OCI-LY7 (cell line): ENCODE results near the gene LRBA. TPM values are rescaled to one million over a fixed set of nuclear protein-coding genes. Genes with fewer than 3 reads are reported as not detected.

ENCODE experiments used
- BruUV-seq: library from RNA; stranded (reverse); fragments of 400-500 nt; replicated peaks from 2 replicates; lab custom pipeline; 2021; lab: Mats Ljungman, UMichigan
- CTCF ChIA-PET: fragments of 300-600 bp; sonication (Branson Sonifier 250); formaldehyde crosslinking; loops from one replicate; lab custom pipeline; 2022; ENCODE audit warnings: antibody characterized with exemption; ENCODE audit not compliant: unreplicated experiment; lab: Charles Lee
- POLR2A ChIA-PET: fragments of 300-600 bp; sonication (Branson Sonifier 250); formaldehyde crosslinking; loops from one replicate; lab custom pipeline; 2022; ENCODE audit warnings: antibody characterized with exemption; lab: Charles Lee
- DNase-seq: peaks from one replicate; pipeline ENCODE4 v3.0.0-alpha.2; 2015; ENCODE audit warnings: low spot score
- H2AFZ ChIP-seq: fragments of 200-600 bp; sonication (generic), shearing (Covaris generic); 2 replicates; pipeline ENCODE4 v1.6.1; 2014; ENCODE audit warnings: mild to moderate bottlenecking, antibody characterized with exemption, low read length, moderate library complexity
- H3K27ac ChIP-seq: fragments of 200-600 bp; sonication (generic); 2 replicates; pipeline ENCODE4 v1.5.1; 2014; ENCODE audit warnings: mixed run types, low read depth, mild to moderate bottlenecking, moderate library complexity, low read length, inconsistent platforms; ENCODE audit not compliant: poor library complexity, severe bottlenecking
- H3K36me3 ChIP-seq: fragments of 200-600 bp; sonication (generic); 2 replicates; pipeline ENCODE4 v1.6.1; 2014; ENCODE audit warnings: mild to moderate bottlenecking, antibody characterized with exemption, low read length, moderate library complexity, mixed read lengths; ENCODE audit not compliant: insufficient read depth
- H3K4me1 ChIP-seq: fragments of 200-600 bp; sonication (generic); 2 replicates; pipeline ENCODE4 v1.5.1; 2014; ENCODE audit warnings: mild to moderate bottlenecking, low read length; ENCODE audit not compliant: insufficient read depth, poor library complexity, severe bottlenecking
- H3K4me2 ChIP-seq: fragments of 200-600 bp; sonication (generic); 2 replicates; pipeline ENCODE4 v1.6.1; 2014; ENCODE audit warnings: mild to moderate bottlenecking, low read length
- H3K4me3 ChIP-seq: fragments of 200-600 bp; sonication (generic); 2 replicates; pipeline ENCODE4 v1.5.1; 2014; ENCODE audit warnings: mild to moderate bottlenecking, low read depth, low read length; ENCODE audit not compliant: poor library complexity, severe bottlenecking
- H3K79me2 ChIP-seq: fragments of 200-600 bp; sonication (generic); 2 replicates; pipeline ENCODE4 v1.6.1; 2016; ENCODE audit warnings: low read depth, mild to moderate bottlenecking, low read length, moderate library complexity, mixed read lengths; ENCODE audit not compliant: insufficient read depth
- H3K9me2 ChIP-seq: fragments of 200-600 bp; sonication (generic); 2 replicates; pipeline ENCODE4 v1.6.1; 2016; ENCODE audit warnings: mild to moderate bottlenecking, low read length, mixed read lengths; ENCODE audit not compliant: insufficient read depth
- H3K9me3 ChIP-seq: fragments of 200-600 bp; sonication (generic); 2 replicates; pipeline ENCODE4 v1.6.1; 2014; ENCODE audit warnings: mild to moderate bottlenecking, mixed run types, low read length, mixed read lengths
- H4K20me1 ChIP-seq: fragments of 200-600 bp; sonication (generic); 2 replicates; pipeline ENCODE4 v1.6.1; 2014; ENCODE audit warnings: mild to moderate bottlenecking, antibody characterized with exemption, low read length, moderate library complexity, mixed read lengths; ENCODE audit not compliant: insufficient read depth
- CTCF ChIP-seq: fragments of 200-600 bp; sonication (generic); conservative IDR thresholded peaks from 2 replicates; pipeline ENCODE4 v1.5.1; 2014; ENCODE audit warnings: mild to moderate bottlenecking, antibody characterized with exemption, low read length, moderate library complexity, mixed read lengths
- EZH2phosphoT487 ChIP-seq: fragments of 200-600 bp; sonication (generic); IDR thresholded peaks from 2 replicates; pipeline ENCODE4 v1.6.1; 2018; ENCODE audit warnings: low read depth, borderline replicate concordance, mild to moderate bottlenecking, mixed run types, antibody characterized with exemption, low read length, moderate library complexity, mixed read lengths
- intact Hi-C: fragments of 100-400 bp; cut with micrococcal nuclease; formaldehyde crosslinking; loops from one replicate; pipeline ENCODE4 v1.10.0; 2022; ENCODE audit not compliant: unreplicated experiment
- total RNA-seq, 2 experiments: library from RNA; depleted of rRNA in 1 of 2; stranded (reverse); fragments of >200 nt in 1 of 2; shearing (Covaris generic) in 1 of 2; gene quantifications; 2 replicates each; pipeline ENCODE4 v1.2.3, GENCODE V29; 2014 to 2022

Gene LRBA
- total RNA-seq, 2 experiments from 2014 or later = 60.4 to 66.7 TPM

GRCh38 chr4:150679018-150679764 lies 335.9 kb downstream of the LRBA start:
- H3K36me3 ChIP-seq = peaks cover 10% of the 10 kb centered on the region; the same call in 1 of the 2 replicates
- no peaks in the 10 kb centered on the region for H4K20me1 ChIP-seq
- no peaks in the 10 kb centered on the region for H3K9me3 ChIP-seq
- H2AFZ ChIP-seq = no peak overlapping the region
- POLR2A ChIA-PET = interaction anchor here (0.7 to 1.2 kb wide), 3 partner anchors 9 to 269 kb away, joined by 3 to 4 read pairs (median 3); no protein-coding TSS in a partner anchor
- CTCF ChIA-PET = no interaction called here
- TF ChIP-seq CTCF (no peak), EZH2phosphoT487 (no peak)
- H3K27ac ChIP-seq = no peak overlapping the region
- H3K79me2 ChIP-seq = no peaks in the 10 kb centered on the region; the same call in 1 of the 2 replicates
- H3K4me2 ChIP-seq = no peak overlapping the region
- DNase-seq = no peak
- no TSS peak for BruUV-seq
- H3K9me2 ChIP-seq = no peaks in the 10 kb centered on the region
- intact Hi-C loops = no loop called here
- no peak overlapping the region for H3K4me3 ChIP-seq
- H3K4me1 ChIP-seq = peaks cover 21% of the 10 kb centered on the region

- BruUV-seq = no TSS peak
- H3K4me1 ChIP-seq = peaks cover 5% of the 10 kb centered on the region
- H3K27ac ChIP-seq = no peak overlapping the region
- CTCF ChIA-PET = no interaction called here
- peak; percentile 16 for DNase-seq
- H3K36me3 ChIP-seq = no peaks in the 10 kb centered on the region
- H3K9me2 ChIP-seq = no peaks in the 10 kb centered on the region
- no peaks in the 10 kb centered on the region for H3K9me3 ChIP-seq
- H2AFZ ChIP-seq = no peak overlapping the region
- no peaks in the 10 kb centered on the region for H4K20me1 ChIP-seq
- no peak overlapping the region for H3K4me3 ChIP-seq
- H3K79me2 ChIP-seq = no peaks in the 10 kb centered on the region
- no peak overlapping the region for H3K4me2 ChIP-seq
- intact Hi-C loops = no loop called here
- POLR2A ChIA-PET = no interaction called here
- TF ChIP-seq CTCF (no peak), EZH2phosphoT487 (no peak)
These were observed 341.3 kb downstream of the LRBA start for GRCh38 chr4:150673793-150674192.

- Histone ChIP-seq H2AFZ (no peak overlapping the region), H3K4me1 (peaks cover 1% of the 10 kb centered on the region), H3K36me3 (no peaks in the 10 kb centered on the region), H3K27ac (no peak overlapping the region), H3K4me2 (no peak overlapping the region), H3K9me3 (no peaks in the 10 kb centered on the region), H3K4me3 (no peak overlapping the region), H3K9me2 (no peaks in the 10 kb centered on the region), H4K20me1 (no peaks in the 10 kb centered on the region), H3K79me2 (no peaks in the 10 kb centered on the region)
- ChIA-PET CTCF (no interaction called here), POLR2A (interaction anchor here (0.5 to 1.4 kb wide), 5 partner anchors 12 to 354 kb away, joined by 3 to 4 read pairs (median 3); no protein-coding TSS in a partner anchor)
- BruUV-seq = no TSS peak
- TF ChIP-seq EZH2phosphoT487 (no peak), CTCF (no peak)
- intact Hi-C loops = no loop called here
- no peak for DNase-seq
These were observed 346.3 kb downstream of the LRBA start for GRCh38 chr4:150668824-150669223.
